K562 (cell line): ENCODE measurements around the gene NUPR1.
"Not testable (repeated sequence)": the region's sequence is repeated elsewhere in the genome, so short reads cannot be mapped to it uniquely, and the experiment has no call there.

ENCODE experiments used
- CREBBP ChIP-seq: IDR thresholded peaks from one replicate; pipeline ENCODE4 v1.6.1; 2012; ENCODE audit warnings: low read depth, mild to moderate bottlenecking, control low read depth, inconsistent platforms, low read length
- CTCF ChIP-seq, 3 experiments: IDR thresholded peaks in 2 of 3; conservative IDR thresholded peaks in 1 of 3; 2 replicates each; pipeline ENCODE4 v1.5.1; 2011 to 2012; ENCODE audit warnings: low read length in 3 of 3, mild to moderate bottlenecking in 3 of 3, control low read depth in 2 of 3, improper control_type of control experiment in 1 of 3, inconsistent platforms in 1 of 3, low read depth in 1 of 3, mixed read lengths in 1 of 3, moderate library complexity in 1 of 3; ENCODE audit not compliant: insufficient read depth in 2 of 3
- NCOR1 ChIP-seq: fragments of 450-650 bp; IDR thresholded peaks from 2 replicates; pipeline ENCODE4 v1.6.1; 2016; ENCODE audit warnings: mild to moderate bottlenecking, moderate library complexity
- POLR2A ChIP-seq: fragments of 450-650 bp; conservative IDR thresholded peaks from 2 replicates; pipeline ENCODE4 v1.6.1; 2016
- POLR2AphosphoS5 ChIP-seq: IDR thresholded peaks from 2 replicates; pipeline ENCODE4 v1.6.1; 2011; ENCODE audit warnings: mild to moderate bottlenecking, low read depth, low read length, moderate library complexity; ENCODE audit not compliant: control insufficient read depth, insufficient read depth
- PTRF ChIP-seq: fragments of 450-650 bp; IDR thresholded peaks from 2 replicates; pipeline ENCODE4 v1.6.1; 2016; ENCODE audit warnings: mild to moderate bottlenecking, missing genetic modification characterization, missing compliant biosample characterization
- SMAD4 ChIP-seq: fragments of 250-450 bp; sonication (Bioruptor Pico); conservative IDR thresholded peaks from 2 replicates; pipeline ENCODE4 v1.8.0; 2021; ENCODE audit warnings: inconsistent platforms, mild to moderate bottlenecking, moderate library complexity
- TAF1 ChIP-seq: IDR thresholded peaks from 2 replicates; pipeline ENCODE4 v1.6.1; 2011; ENCODE audit warnings: mild to moderate bottlenecking, low read length, moderate library complexity; ENCODE audit not compliant: insufficient read depth, control insufficient read depth, severe bottlenecking; ENCODE audit errors: extremely low read depth
- YY1 ChIP-seq, 3 experiments: IDR thresholded peaks; 2 replicates each; pipeline ENCODE4 v1.6.1; 2011; ENCODE audit warnings: low read length in 2 of 3, mild to moderate bottlenecking in 2 of 3, moderate library complexity in 2 of 3, borderline replicate concordance in 1 of 3, control low read depth in 1 of 3, low read depth in 1 of 3; ENCODE audit not compliant: insufficient read depth in 3 of 3, insufficient replicate concordance in 2 of 3, control insufficient read depth in 1 of 3, insufficient read length in 1 of 3; ENCODE audit errors: extremely low read depth in 1 of 3

GRCh38 chr16:28500476-28501180, 38.1 kb downstream of the NUPR1 start:
- TF ChIP-seq YY1 (IDR thresholded peaks at IDR 0.05; ENCODE audit: borderline replicate concordance in 1 of 3, control insufficient read depth in 1 of 3, extremely low read depth in 1 of 3, insufficient read depth in 3 of 3, insufficient read length in 1 of 3, insufficient replicate concordance in 2 of 3, low read depth in 1 of 3, low read length in 2 of 3); PTRF (tag); CREBBP; POLR2A; POLR2AphosphoS5; CTCF (IDR thresholded peaks at IDR 0.05 in 2 of 3, conservative IDR thresholded peaks at IDR 0.05 in 1 of 3; ENCODE audit: insufficient read depth in 2 of 3, low read depth in 1 of 3, low read length in 3 of 3); TAF1; NCOR1; SMAD4 (CRISPR knock-in tag): not testable (repeated sequence)
